HG03378 (cell line): Measurements from ENCODE around the gene NEIL1.

Source experiments
- ATAC-seq: cut with Tn5 transposase; IDR thresholded peaks from one replicate; pipeline ENCODE4 v1.9.1; 2021; ENCODE audit warnings: mild to moderate bottlenecking, moderate library complexity; ENCODE audit not compliant: unreplicated experiment

Gene NEIL1

GRCh38 chr15:75356006-75356405 is 9.2 kb downstream of the NEIL1 start:
- ATAC-seq: no peak

GRCh38 chr15:75356517-75356916 is 9.7 kb downstream of the NEIL1 start:
- ATAC-seq: no peak

- no peak for ATAC-seq
Observed at GRCh38 chr15:75357976-75358673, 11.3 kb downstream of the NEIL1 start.

GRCh38 chr15:75358771-75359536 is 12.1 kb downstream of the NEIL1 start:
- no peak for ATAC-seq

GRCh38 chr15:75359537-75360250 is 12.9 kb downstream of the NEIL1 start:
- no peak for ATAC-seq

GRCh38 chr15:75360391-75360790 is 13.6 kb downstream of the NEIL1 start:
- no peak for ATAC-seq

- ATAC-seq: no peak
Observed at GRCh38 chr15:75360856-75361255, 14.0 kb downstream of the NEIL1 start.

- ATAC-seq: no peak
Observed at GRCh38 chr15:75361361-75361988, 14.6 kb downstream of the NEIL1 start.

GRCh38 chr15:75361989-75362641 is 15.3 kb downstream of the NEIL1 start:
- ATAC-seq: no peak

- no peak for ATAC-seq
Observed at GRCh38 chr15:75362642-75363249, 15.9 kb downstream of the NEIL1 start.

GRCh38 chr15:75363786-75364185 is 16.9 kb downstream of the NEIL1 start:
- ATAC-seq: no peak

- ATAC-seq: no peak
Observed at GRCh38 chr15:75364881-75365280, 18.0 kb downstream of the NEIL1 start.

GRCh38 chr15:75366163-75366562 is 19.3 kb downstream of the NEIL1 start:
- ATAC-seq: no peak

GRCh38 chr15:75367006-75367405 is 20.2 kb downstream of the NEIL1 start:
- no peak for ATAC-seq

- ATAC-seq: no peak
Observed at GRCh38 chr15:75367406-75367912, 20.6 kb downstream of the NEIL1 start.

- peak; percentile 75 for ATAC-seq
Observed at GRCh38 chr15:75367913-75368688, 21.3 kb downstream of the NEIL1 start, which contains the start of gene MAN2C1. Gene MAN2C1 (minus strand): TSS chr15:75368607. CDS start chr15:75368583, 24 bp downstream.

GRCh38 chr15:75368689-75369239 is 21.9 kb downstream of the NEIL1 start:
- ATAC-seq: peak; percentile 3

- ATAC-seq: no peak
Observed at GRCh38 chr15:75369897-75370581, 23.2 kb downstream of the NEIL1 start.
